Measurements from ENCODE around the gene GMEB2.

Gene GMEB2

DNA sequence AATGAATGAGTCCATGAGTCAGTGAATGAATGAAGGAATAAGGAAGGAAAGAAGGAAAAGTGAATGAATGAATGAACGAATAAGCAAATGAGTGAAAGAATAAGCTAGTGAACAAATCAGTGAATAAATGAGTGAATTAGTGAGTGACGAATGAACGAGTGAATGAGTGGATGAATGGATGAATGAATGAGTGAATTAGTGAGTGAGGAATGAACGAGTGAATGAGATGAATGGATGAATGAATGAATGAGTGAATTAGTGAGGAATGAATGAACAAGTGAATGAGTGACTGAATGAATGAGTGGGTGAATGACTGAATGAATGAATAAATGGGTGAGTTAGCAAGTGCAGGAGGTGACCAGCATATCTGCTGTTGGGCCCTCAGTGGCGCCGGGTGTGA, 83.2 kb downstream of the GMEB2 start:
- DNase-seq = no peak

DNA sequence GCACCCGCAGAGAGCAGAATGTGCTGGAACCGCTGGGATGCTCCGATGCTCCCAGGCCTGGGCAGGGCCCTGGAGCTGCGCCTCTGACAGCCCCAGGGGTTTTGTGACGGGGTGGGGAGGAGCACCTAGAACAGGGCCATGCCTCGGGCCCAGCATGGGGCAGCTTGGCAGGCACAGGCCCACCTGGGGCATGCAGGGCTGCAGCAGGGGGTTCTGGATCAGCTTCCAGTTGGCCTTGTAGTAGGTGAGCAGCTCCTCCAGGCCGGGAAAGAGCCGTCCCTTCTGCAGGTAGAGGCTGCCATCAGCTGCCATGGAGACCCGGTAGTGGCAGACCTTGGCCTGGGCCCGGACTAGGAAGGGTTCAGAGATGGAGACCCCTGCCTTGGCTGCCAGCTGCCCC, 83.8 kb downstream of the GMEB2 start:
- no peak for DNase-seq

DNA sequence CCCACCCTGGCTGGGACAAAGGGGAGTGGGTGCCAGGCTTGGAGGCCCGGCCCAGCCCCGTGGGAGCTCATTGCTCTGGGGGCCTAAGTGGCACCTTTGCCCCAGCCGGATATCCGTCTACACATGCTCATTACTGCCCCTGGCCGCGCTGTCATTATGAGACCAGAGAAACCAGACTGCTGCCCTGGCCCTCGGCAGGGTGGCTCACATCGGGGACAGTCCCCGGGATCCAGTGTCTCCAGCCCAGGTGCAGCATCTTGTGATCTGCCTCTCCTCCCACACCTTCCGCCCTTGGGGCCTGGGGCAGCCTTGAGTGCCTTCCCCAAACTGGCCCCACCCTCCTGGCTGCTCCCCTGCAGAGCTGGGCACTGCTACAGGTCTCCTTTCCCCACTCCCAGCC, 84.2 kb downstream of the GMEB2 start:
- DNase-seq = no peak

DNA sequence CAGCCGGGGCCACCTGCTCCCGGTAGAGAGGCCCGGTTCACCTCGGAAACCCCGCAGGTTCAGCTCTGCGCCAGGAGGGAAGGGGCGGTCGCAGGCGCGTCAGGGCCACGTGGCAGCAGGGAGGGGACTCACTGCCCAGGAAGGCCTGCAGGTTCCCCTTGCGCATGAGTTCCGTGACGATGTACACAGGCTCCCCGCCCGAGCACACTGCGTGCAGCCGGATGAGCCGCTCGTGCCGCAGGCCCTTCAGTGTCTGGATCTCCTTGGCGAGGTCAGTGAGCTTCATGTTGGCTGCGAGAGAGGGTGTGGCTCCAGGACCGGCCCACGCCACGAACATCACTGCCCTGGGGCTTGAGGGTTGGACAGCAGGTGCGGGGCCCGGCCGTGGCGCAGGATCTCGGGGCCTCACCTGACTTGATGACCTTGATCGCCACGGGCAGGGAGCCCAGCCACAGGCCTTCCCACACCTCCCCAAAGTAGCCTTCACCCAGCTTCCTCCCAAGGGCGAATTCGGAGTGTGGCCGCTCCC, 84.8 kb downstream of the GMEB2 start:
- no peak for DNase-seq

DNA sequence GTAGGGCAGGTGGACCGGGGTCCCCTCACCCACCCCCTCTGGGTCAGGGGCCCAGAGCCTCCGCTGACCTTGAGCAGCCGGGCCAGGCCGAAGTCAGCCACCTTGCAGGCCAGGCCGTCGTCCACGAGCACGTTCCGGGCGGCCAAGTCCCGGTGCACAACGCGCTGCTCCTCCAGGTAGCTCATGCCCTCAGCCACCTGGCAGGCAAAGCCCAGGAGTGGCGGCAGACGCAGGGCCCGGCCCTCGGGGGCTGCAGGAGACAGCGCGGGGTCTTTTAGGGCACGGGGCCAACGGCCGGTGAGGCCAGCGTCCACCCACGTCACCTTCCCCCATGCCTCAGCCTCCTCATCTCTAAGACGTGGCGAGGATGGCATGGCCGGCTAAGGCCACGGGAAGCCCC, 85.5 kb downstream of the GMEB2 start:
- no peak for DNase-seq

DNA sequence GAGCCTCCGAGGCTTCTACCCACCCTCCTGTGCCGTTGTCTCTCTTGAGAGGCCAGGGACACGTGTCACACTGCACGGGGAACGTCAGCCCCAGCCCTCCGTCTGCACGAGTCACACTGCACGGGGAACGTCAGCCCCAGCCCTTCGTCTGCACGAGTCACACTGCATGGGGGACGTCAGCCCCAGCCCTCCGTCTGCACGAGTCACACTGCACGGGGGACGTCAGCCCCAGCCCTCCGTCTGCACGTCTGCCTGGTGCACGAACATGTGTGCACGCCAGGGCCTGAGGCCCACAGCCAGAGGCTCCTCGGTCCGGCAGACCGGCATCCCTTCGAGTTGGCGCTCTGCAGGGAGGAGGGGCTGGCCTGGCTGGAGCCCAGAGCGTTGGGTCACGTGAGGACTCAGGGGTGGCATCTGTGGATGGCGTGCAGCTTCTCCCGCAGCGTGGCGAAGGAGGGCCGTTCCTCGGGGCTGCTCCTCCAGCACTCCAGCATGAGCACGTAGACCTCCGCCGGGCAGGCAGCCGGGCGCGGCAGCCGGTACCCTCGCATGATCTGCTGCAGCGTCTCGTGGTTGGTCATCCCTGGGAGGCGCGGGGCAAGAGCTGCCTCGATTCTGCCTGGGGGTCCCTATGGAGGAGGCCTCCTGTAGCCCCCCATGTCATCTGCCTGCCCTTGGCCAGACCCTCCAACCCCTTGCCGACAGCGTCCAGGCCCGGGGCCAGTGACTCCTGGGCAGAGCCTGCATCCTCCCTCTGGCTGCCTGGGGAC, 86.3 kb downstream of the GMEB2 start:
- no peak for DNase-seq

- DNase-seq = no peak
Observed at GRCh38 chr20:63539441-63540370, 87.2 kb downstream of the GMEB2 start.

GRCh38 chr20:63539092-63539430, 87.8 kb downstream of the GMEB2 start:
- no peak for DNase-seq

DNA sequence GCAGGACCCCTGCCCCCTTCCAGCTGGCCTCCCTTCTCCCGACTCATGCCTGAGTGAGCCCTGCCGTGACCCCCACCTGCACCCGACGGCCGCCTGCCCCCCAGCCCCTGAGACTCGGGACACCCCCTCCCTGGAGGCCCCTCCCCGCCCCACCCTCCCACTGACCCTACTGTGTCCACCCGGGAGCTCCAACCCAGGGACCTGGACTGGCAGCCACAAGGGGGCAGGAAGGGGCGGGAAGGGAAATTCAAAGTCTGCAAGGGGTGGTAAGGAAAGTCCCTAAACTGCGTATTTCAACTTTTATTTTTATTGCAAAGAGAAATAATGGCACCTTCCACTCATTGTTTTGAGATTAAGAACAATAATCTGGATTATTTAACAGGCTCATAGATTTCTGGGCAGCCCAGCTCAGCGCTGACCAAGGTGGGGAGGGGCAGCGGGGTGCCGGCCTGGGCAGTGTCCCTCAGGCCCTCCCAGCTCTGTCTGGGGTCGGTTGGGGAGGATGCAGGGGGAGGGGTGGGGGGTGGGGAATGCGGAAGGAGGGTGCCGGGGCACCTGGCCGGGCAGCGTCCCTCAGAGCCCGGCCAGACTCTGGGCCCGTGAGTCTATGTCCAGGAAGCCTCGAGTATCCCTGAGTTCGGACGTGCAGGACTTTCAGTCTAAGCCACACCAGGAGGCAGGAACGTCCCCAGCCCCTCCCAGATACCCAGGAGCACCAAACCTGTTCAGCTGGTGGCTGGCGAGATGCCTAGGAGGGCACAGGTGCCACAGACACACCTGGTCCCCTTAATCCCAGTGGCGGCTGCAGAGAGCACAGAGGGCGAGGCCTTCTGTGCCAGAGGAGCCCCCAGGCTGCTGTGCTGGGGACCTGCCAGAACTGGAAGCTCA, 88.5 kb downstream of the GMEB2 start:
- DNase-seq = no peak
